Immature natural killer cell (primary cell): ENCODE results near the gene PPHLN1. TPM values are rescaled to one million over a fixed set of nuclear protein-coding genes. Genes with fewer than 3 reads are reported as not detected.

ENCODE experiments used
- DNase-seq, 3 donors: peaks; one replicate each; pipeline ENCODE4 v3.0.0; 2022; ENCODE audit warnings: mixed read lengths in 1 of 3
- H3K27ac Mint-ChIP-seq, 6 donors: one replicate each; pipeline ENCODE4 v1.8.0; 2020; ENCODE audit warnings: mixed read lengths in 6 of 6, mild to moderate bottlenecking in 5 of 6, inconsistent platforms in 4 of 6, moderate library complexity in 3 of 6
- H3K27me3 Mint-ChIP-seq, 3 donors: one replicate each; pipeline ENCODE4 v1.8.0; 2020 to 2021; ENCODE audit warnings: low read depth in 3 of 3, mild to moderate bottlenecking in 3 of 3, mixed read lengths in 3 of 3, moderate library complexity in 3 of 3, inconsistent platforms in 1 of 3
- H3K36me3 Mint-ChIP-seq, 3 donors: one replicate each; pipeline ENCODE4 v1.8.0; 2020; ENCODE audit warnings: mixed read lengths in 3 of 3, inconsistent platforms in 2 of 3, mild to moderate bottlenecking in 2 of 3
- H3K4me1 Mint-ChIP-seq, 2 donors: one replicate each; pipeline ENCODE4 v1.8.0; 2020; ENCODE audit warnings: inconsistent platforms in 2 of 2, mild to moderate bottlenecking in 2 of 2, mixed read lengths in 2 of 2, moderate library complexity in 1 of 2
- H3K4me3 Mint-ChIP-seq, 5 donors: one replicate each; pipeline ENCODE4 v1.8.0; 2020; ENCODE audit warnings: mild to moderate bottlenecking in 5 of 5, mixed read lengths in 5 of 5, inconsistent platforms in 3 of 5, moderate library complexity in 3 of 5
- H3K9me3 Mint-ChIP-seq, 6 donors: one replicate each; pipeline ENCODE4 v1.8.0; 2020; ENCODE audit warnings: mild to moderate bottlenecking in 6 of 6, mixed read lengths in 6 of 6, inconsistent platforms in 4 of 6, moderate library complexity in 3 of 6
- polyA plus RNA-seq, 3 donors: library from polyadenylated mRNA; unstranded; fragments of 300-500 nt; fragmentation: Illumina TruSeq; gene quantifications; one replicate each; pipeline ENCODE4 v1.2.3, GENCODE V29; 2021

PPHLN1 gene
- polyA plus RNA-seq, 3 donors from 2014 or later = 106 to 116 (median 107) TPM

DNA sequence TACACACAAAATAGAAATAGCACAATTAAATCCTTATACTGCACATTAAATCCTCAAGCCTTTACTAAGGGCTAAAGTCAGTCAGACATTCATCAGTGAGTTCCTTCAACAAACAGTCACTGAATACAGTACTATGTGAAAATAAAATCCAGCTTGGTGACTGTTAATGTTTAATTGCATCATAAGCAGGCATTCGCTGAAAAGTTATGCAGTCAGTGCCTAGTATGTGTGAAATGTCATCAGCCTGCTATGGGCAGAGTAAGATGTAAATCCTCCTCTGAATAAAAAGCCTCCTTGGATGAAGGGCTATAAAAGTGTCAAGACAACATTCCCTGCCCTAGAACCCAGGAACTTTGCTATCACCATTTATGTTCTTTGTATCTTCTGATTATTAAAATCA lies 147.2 kb downstream of the PPHLN1 start:
- H3K9me3 Mint-ChIP-seq = no peaks in the 10 kb centered on the region
- peaks cover 3 to 10% (median 4%) of the 10 kb centered on the region in 3 donors for H3K27me3 Mint-ChIP-seq
- H3K27ac Mint-ChIP-seq = no peak overlapping the region
- no peak for DNase-seq
- no peak overlapping the region for H3K4me3 Mint-ChIP-seq
- H3K36me3 Mint-ChIP-seq = no peaks in the 10 kb centered on the region
- H3K4me1 Mint-ChIP-seq = peaks cover 20 to 22% of the 10 kb centered on the region in 2 donors

DNA sequence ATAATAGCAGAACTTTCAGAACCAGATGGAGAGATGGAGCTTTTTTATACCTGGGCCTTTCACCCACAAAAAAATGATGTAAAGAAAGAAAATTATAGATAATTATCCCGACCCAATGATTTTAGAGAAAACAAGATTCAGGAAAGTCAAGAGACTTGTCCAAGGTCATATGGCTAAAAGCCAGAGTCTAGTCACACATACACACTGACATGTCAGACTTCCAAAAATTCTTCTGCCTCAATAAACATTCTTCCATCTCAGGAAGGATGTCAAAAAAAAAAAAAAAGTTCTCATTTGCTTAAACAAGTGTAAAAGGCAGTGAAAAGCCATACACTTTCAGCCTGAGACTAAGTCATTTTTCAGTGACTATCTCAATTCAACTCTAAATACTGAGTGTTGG lies 147.6 kb downstream of the PPHLN1 start:
- no peaks in the 10 kb centered on the region for H3K36me3 Mint-ChIP-seq
- peaks cover 16 to 18% of the 10 kb centered on the region in 2 donors for H3K4me1 Mint-ChIP-seq
- no peak overlapping the region for H3K4me3 Mint-ChIP-seq
- peaks cover 3 to 8% (median 8%) of the 10 kb centered on the region in 3 donors for H3K27me3 Mint-ChIP-seq
- no peak for DNase-seq
- H3K9me3 Mint-ChIP-seq = no peaks in the 10 kb centered on the region
- H3K27ac Mint-ChIP-seq = no peak overlapping the region

DNA sequence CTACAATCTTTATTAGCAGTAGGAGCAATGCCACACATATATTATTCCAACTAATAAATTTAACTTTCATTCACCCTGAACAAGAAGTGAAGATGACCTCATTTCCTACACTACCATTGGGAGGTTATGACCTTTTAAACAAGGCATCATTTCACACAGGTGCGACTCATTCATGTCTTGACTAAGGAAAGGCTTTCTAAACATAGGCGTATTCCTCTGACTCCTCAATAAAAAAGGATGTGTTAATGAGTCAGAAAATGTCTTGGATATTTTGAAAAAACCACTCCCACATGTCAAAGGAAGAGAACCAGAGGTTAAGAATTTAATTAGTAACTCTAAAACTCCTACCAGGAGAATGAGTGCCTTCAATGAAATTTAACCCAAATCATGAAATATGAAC lies 148.4 kb downstream of the PPHLN1 start:
- H3K27ac Mint-ChIP-seq = no peak overlapping the region

DNA sequence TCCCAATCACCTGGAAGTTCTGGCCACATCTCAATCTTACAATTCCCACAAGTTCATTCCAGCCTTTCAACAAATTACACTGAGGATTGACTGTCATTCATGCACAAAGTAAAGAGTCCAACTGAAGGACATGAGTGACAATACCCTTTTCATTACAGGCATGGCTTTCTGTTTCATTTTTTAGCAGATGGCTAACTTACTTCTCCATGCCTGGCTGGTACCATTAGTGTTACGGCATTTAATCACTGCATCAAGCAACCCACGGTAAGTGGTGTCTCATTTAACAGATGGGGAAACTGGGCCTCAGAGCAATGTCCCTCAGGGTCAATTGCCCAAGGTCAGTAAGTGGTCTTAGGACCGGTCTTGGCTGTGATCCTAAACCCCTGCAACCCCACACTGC lies 149.1 kb downstream of the PPHLN1 start:
- H3K36me3 Mint-ChIP-seq = no peaks in the 10 kb centered on the region
- H3K27me3 Mint-ChIP-seq = peaks cover 3 to 8% (median 8%) of the 10 kb centered on the region in 3 donors
- no peak for DNase-seq
- H3K4me3 Mint-ChIP-seq = no peak overlapping the region
- H3K4me1 Mint-ChIP-seq = peaks cover 1 to 3% of the 10 kb centered on the region in 2 donors
- no peak overlapping the region for H3K27ac Mint-ChIP-seq
- H3K9me3 Mint-ChIP-seq = no peaks in the 10 kb centered on the region

More for the DNA sequence above, 148.4 kb downstream of the PPHLN1 start:
- Mint-ChIP-seq H3K27me3 (peaks cover 2 to 8% (median 3%) of the 10 kb centered on the region in 3 donors), H3K9me3 (no peaks in the 10 kb centered on the region), H3K4me1 (peaks cover 8 to 10% of the 10 kb centered on the region in 2 donors), H3K36me3 (no peaks in the 10 kb centered on the region), H3K4me3 (no peak overlapping the region)
- DNase-seq = no peak

DNA sequence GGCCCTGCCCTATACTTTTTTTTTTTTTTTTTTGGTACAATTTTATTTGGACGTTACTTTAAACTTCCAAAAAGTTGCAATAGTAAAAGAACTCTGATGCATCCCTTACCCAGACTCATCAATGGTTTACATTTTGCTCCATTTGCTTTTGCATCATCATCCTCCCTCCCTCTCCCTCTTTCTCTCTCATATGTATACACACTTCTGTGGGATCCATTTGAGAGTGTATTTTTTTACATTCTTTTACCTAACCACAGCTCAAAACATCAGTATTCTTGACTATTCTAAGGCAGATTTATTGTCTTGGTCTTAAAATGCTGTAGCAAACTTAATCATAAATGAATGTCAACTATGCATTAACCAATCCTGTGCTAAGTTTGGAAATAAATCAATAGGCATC lies 152.0 kb downstream of the PPHLN1 start:
- no peak overlapping the region for H3K27ac Mint-ChIP-seq
- H3K36me3 Mint-ChIP-seq = no peaks in the 10 kb centered on the region
- no peaks in the 10 kb centered on the region for H3K9me3 Mint-ChIP-seq
- DNase-seq = no peak
- H3K4me1 Mint-ChIP-seq = peaks cover 4 to 11% of the 10 kb centered on the region in 2 donors
- peaks cover 3 to 23% (median 12%) of the 10 kb centered on the region in 3 donors for H3K27me3 Mint-ChIP-seq
- no peak overlapping the region for H3K4me3 Mint-ChIP-seq

DNA sequence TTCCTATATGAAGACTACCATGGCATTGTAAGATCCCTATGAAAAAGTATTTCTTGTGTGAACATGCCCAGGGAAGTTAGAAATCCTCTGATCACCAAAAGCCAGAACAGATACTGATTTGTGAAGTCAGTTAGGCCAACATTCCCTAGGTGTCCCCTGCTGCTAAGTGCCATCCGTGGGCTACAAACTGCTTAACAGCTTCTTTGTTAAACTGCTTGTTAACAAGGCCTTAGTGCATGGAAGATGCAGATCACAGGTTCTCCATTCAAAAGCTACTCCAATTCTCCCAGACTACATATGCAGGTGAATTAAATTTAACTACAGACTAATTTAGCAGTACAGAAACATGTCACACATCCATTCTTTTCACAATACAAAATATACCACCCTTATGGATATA lies 155.4 kb downstream of the PPHLN1 start:
- Mint-ChIP-seq H3K36me3 (no peaks in the 10 kb centered on the region), H3K9me3 (no peaks in the 10 kb centered on the region), H3K4me1 (peaks cover 9 to 20% of the 10 kb centered on the region in 2 donors), H3K4me3 (no peak overlapping the region), H3K27ac (no peak overlapping the region), H3K27me3 (peaks cover 10 to 24% (median 23%) of the 10 kb centered on the region in 3 donors)
- DNase-seq = no peak

DNA sequence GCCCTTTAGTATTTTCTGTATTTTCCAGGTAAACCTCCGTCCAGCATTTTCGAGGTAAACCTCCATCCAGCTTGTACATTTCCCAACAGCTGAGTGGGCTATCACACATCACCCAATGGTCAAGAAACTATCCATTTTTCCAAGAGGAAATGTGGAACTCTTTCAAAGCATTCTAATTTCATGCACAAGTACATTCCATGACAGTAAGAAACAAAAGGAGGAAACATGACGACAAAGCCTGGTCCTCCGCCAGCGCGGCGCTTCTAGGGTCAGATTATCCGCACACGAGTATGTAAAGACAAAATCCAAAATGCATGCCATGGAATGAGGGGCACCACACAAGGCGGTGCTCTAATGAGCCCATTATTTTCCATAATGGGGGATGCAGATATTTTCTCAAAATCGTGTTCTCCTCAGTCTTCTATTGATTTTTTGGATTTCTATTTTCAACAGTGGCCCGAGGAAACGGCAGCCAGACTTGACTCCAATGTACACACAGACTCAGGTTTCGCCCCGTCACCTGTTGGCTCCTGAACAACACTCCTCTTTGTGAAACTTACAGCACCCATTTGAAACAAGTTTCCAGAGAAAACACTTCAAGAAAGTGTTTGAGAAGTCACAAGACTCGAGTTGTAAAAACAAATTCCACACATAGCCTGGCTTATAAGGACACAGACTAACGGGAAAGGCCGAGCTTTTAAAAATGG lies 156.2 kb downstream of the PPHLN1 start:
- Mint-ChIP-seq H3K9me3 (no peaks in the 10 kb centered on the region), H3K4me1 (peaks cover 9 to 20% of the 10 kb centered on the region in 2 donors), H3K27me3 (peaks cover 10 to 26% (median 25%) of the 10 kb centered on the region in 3 donors), H3K27ac (no peak overlapping the region), H3K36me3 (no peaks in the 10 kb centered on the region), H3K4me3 (peak overlapping the region; percentile 62 to 78 (median 74))
- DNase-seq = no peak

DNA sequence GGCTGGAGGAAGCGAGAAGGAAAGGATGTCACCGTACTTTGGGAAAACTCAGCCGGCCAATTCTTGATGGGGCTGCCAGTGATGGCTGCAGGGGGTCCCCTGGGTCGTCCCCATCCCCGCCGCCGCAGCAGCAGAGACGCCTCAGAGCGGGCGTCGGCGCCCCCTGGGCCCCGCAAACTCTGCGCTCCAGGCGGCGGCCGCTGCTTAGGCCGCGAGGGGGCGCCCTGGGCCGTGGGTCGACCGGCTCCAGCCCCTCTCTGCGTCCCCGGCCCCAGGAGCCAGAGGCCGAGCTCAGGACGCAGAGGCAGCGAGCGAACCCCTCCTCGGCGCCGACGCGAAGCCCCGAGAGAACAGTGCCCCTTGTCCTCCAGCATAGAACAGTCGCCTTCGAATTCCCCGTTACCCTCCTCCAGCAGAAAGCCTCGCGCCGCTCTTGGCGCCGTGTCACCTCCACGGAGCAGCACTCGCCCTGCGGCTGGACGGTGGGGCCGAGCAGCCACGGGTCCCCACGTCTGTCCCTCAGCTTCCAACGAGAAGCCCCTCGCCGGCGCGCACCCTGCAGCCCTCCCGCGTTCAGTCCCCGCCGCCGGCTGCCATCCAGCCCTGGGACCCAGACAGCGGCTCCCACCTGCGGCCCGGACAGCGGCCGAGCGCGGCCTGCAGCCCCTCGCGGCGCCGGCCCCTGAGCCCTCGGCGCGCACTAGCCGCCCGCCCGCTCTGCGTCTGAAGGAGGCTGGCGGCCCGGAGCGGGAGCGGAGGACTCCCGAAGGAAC lies 157.0 kb downstream of the PPHLN1 start:
- peak; percentile 20 to 40 (median 22) for DNase-seq
- Mint-ChIP-seq H3K4me3 (peak overlapping the region; percentile 74 to 83 (median 76)), H3K27ac (no peak overlapping the region), H3K27me3 (peaks cover 10 to 27% (median 24%) of the 10 kb centered on the region in 3 donors), H3K4me1 (peaks cover 9 to 20% of the 10 kb centered on the region in 2 donors), H3K9me3 (no peaks in the 10 kb centered on the region), H3K36me3 (no peaks in the 10 kb centered on the region)

DNA sequence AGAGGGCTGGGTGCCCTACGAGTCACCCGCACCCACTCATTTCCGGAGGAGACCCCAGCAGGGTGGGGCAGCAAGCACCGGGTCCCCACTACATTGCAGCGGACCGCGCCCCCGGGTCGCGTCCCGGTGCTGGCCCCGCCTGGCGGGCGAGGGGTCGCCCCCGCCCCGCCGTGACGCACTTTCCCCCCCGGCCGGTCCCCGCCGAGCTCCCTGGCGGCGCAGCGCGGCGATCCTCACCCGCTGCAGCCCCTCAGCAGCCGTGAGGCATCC lies 157.5 kb downstream of the PPHLN1 start:
- no peaks in the 10 kb centered on the region for H3K36me3 Mint-ChIP-seq
- H3K4me3 Mint-ChIP-seq = peak overlapping the region; percentile 72 to 88 (median 83)
- no peak overlapping the region for H3K27ac Mint-ChIP-seq
- peaks cover 12 to 26% (median 19%) of the 10 kb centered on the region in 3 donors for H3K27me3 Mint-ChIP-seq
- peaks cover 9 to 20% of the 10 kb centered on the region in 2 donors for H3K4me1 Mint-ChIP-seq
- DNase-seq = peak in 2 of 3 donors; percentile 4 to 7
- H3K9me3 Mint-ChIP-seq = no peaks in the 10 kb centered on the region

DNA sequence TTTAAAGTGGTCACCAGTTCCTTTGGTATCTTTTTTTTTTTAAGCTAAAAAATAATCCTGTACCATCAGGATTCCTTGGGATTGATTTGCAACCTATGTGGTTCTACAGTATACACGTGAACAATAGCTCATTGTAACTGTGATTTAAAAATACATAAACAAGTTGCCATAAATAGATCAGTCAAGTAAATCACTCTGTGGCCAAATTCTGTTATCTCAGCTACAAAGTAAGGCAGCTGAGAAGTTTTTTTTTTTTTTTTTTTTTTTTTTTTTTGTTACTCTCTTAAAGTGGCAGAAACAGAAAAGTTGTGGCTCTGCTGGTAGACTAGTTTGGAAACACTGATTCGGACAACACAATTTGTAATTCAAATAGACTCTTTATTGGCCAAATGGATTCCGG lies 159.0 kb downstream of the PPHLN1 start:
- DNase-seq = no peak
- H3K36me3 Mint-ChIP-seq = no peaks in the 10 kb centered on the region
- peaks cover 12 to 22% (median 20%) of the 10 kb centered on the region in 3 donors for H3K27me3 Mint-ChIP-seq
- no peak overlapping the region for H3K27ac Mint-ChIP-seq
- peak overlapping the region in 1 of 5 donors; percentile 33 for H3K4me3 Mint-ChIP-seq
- peaks cover 0 to under 1% (median 0%) of the 10 kb centered on the region in 6 donors for H3K9me3 Mint-ChIP-seq
- H3K4me1 Mint-ChIP-seq = peaks cover 9 to 20% of the 10 kb centered on the region in 2 donors

DNA sequence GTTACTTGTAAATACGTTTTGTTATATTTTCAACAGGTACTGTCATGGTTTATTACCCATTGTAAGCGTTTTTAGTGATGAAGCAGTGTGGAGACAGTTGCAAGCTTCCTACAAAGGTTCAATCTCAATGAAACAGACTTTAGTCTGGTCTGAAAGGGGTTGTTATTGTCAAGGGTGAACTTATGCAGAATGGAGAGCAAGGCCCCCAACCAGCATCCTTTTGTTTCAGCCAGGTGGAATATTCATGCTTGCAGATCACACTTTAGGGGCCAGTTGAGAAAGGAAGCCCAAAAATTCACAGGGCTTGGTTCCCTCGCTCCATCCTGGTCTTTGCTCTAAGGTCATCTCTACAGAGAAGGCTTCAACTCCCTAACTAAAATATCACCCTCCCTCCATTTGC lies 159.9 kb downstream of the PPHLN1 start:
- Mint-ChIP-seq H3K36me3 (no peaks in the 10 kb centered on the region), H3K27ac (no peak overlapping the region), H3K4me3 (no peak overlapping the region), H3K4me1 (peaks cover 9 to 20% of the 10 kb centered on the region in 2 donors), H3K9me3 (peaks cover 0 to 2% (median 0%) of the 10 kb centered on the region in 6 donors), H3K27me3 (peaks cover 12 to 20% (median 20%) of the 10 kb centered on the region in 3 donors)
- DNase-seq = no peak

DNA sequence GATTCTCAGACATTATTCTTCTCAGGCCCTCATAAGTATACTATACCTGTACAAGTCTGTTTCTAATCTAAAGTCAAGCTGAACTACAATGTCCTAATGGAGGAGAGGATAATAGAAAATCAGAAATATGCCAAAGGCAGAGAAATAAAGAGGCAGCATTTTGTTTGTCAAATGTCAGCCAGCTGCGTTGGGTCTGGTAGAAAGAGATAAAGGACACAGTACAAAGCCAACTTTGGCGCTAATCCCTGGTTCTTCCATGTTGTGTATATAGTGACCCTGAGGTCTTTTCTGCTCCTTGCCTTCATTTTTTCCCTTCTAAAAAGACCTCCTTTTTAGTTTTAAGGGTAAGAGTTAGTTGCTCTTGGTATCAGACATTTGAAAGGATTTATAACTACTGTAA lies 160.4 kb downstream of the PPHLN1 start:
- no peak overlapping the region for H3K4me3 Mint-ChIP-seq
- peaks cover 0 to 2% (median 0%) of the 10 kb centered on the region in 6 donors for H3K9me3 Mint-ChIP-seq
- peaks cover 12 to 20% (median 16%) of the 10 kb centered on the region in 3 donors for H3K27me3 Mint-ChIP-seq
- peaks cover 9 to 20% of the 10 kb centered on the region in 2 donors for H3K4me1 Mint-ChIP-seq
- no peaks in the 10 kb centered on the region for H3K36me3 Mint-ChIP-seq
- DNase-seq = no peak
- no peak overlapping the region for H3K27ac Mint-ChIP-seq

DNA sequence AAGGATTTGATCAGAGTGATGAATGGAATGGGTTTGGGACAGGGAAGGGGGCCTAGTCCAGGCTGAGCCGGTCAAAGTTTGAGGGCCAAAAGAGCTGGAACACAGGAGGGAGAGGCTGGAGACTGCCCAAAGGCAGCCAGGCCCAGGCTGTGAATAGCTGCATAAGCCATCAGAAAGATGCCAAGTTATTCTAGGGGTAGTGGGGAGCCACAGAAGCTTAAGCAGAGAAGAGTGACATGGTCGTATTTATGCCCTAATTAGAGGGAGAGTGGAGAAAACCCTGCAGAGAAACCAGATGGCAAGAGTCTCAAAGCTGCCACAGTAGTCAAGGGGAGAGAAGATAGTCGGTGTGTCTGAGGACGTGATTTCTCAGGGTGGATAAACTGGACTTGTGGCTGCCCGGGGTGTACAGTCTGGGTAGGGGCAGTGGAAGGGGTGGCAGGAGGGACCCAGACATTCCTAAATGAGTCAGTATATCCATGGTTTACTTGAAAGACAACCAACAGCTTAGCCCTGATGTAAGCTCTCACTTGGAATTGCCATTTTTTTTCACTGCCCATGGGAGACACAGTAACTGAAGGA lies 164.4 kb downstream of the PPHLN1 start:
- no peak overlapping the region for H3K27ac Mint-ChIP-seq
- no peak for DNase-seq
- no peaks in the 10 kb centered on the region for H3K4me1 Mint-ChIP-seq
- no peaks in the 10 kb centered on the region for H3K36me3 Mint-ChIP-seq
- peaks cover 3 to 10% (median 4%) of the 10 kb centered on the region in 3 donors for H3K27me3 Mint-ChIP-seq
- H3K9me3 Mint-ChIP-seq = peaks cover 0 to 2% (median 0%) of the 10 kb centered on the region in 6 donors
- H3K4me3 Mint-ChIP-seq = no peak overlapping the region
